HG02943 (cell line): ENCODE results near the gene CCT5.
"Not testable (repeated sequence)": the region's sequence is repeated elsewhere in the genome, so short reads cannot be mapped to it uniquely, and the experiment has no call there.

Experiments used
- ATAC-seq: cut with Tn5 transposase; IDR thresholded peaks from one replicate; pipeline ENCODE4 v1.9.1; 2021; ENCODE audit warnings: mild to moderate bottlenecking, low read depth, moderate library complexity; ENCODE audit not compliant: unreplicated experiment

The CCT5 gene

GRCh38 chr5:10244342-10244944 is 5.6 kb upstream of the CCT5 start:
- no peak for ATAC-seq

GRCh38 chr5:10246761-10247160 is 3.3 kb upstream of the CCT5 start:
- ATAC-seq = no peak

- ATAC-seq = not testable (repeated sequence)
Measured at GRCh38 chr5:10247217-10247616, 2.9 kb upstream of the CCT5 start.

GRCh38 chr5:10248378-10249260 is 1.5 kb upstream of the CCT5 start:
- ATAC-seq = peak; percentile 1

DNA sequence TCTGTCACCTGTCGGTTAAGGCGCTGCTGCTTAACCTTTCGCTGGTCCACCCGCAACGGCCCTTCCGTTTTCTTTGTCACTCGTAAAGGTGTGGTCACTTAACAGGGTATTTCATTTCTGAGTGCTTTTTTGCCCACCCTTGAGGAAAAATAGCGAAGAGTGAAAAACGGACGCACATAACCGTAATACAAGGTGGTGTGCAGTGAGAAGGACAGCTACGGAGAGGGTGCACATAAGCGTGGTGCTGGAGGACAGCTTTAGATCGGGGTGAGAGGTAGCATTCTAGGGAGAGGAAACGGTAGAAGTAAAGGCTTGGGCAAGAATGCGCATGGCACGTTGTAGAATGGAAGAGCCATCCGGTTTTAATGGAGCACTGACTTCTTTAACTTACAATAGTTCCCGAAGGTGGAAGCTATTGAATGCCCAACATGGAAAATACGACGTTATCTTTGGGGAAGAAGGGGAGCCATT is 761 bp downstream of the CCT5 start:
- no peak for ATAC-seq

- no peak for ATAC-seq
Measured at GRCh38 chr5:10251405-10251804, 1.3 kb downstream of the CCT5 start.

DNA sequence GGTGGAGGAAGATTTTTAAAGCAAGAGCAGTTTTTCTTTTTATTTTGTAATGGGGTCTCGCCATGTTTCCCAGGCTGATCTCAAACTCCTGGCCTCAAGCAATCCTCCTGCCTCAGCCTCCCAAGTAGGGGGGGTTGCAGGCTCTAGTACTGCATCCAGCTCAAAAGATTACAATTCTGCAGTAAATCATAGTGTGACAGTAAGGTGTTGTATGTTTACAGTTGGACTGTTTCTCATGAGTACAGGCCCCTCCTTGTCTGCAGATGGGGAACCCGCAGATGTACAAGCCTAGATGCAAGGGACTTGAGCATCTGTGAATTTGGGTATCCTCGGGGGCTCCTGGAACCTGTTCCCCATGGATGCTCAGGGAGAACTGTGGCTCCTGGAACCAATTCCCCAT is 3.3 kb downstream of the CCT5 start:
- no peak for ATAC-seq

DNA sequence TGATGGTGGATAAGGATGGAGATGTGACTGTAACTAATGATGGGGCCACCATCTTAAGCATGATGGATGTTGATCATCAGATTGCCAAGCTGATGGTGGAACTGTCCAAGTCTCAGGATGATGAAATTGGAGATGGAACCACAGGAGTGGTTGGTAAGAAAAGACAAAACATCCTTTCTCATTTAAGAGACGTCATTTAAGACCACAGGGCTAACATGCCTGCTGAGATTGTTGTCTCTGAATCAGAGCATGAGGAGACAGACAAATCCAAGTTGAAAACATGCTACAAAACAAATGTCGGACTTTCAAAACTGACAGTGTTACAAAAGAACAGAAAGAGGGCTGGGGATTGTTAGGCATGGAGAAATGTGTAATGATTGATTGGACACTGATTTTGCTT is 4.6 kb downstream of the CCT5 start:
- no peak for ATAC-seq

GRCh38 chr5:10257870-10258269 is 7.8 kb downstream of the CCT5 start:
- no peak for ATAC-seq

DNA sequence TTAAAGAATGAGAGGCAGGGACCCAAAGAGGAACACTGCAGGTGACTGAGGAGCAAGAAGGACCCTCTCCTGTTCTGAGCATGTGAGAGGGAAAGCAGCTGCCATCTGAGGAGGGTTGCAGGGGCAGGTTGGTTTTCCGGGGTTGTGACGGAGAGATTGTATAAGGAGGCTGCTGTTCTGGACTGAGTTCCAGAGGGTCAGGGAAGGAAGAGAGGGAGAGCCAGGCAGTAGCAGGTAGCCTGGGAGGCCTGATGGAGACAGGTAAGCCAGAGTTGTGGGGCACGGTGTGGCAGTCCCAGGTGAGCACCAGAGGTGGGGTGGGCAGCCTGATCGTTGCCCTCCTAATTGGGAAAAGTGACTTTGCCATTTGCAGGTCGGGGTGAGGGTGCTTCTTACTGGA is 9.8 kb downstream of the CCT5 start:
- ATAC-seq = no peak

GRCh38 chr5:10261065-10261464 is 11.0 kb downstream of the CCT5 start:
- ATAC-seq = no peak

GRCh38 chr5:10262121-10262774 is 12.2 kb downstream of the CCT5 start:
- ATAC-seq = no peak

DNA sequence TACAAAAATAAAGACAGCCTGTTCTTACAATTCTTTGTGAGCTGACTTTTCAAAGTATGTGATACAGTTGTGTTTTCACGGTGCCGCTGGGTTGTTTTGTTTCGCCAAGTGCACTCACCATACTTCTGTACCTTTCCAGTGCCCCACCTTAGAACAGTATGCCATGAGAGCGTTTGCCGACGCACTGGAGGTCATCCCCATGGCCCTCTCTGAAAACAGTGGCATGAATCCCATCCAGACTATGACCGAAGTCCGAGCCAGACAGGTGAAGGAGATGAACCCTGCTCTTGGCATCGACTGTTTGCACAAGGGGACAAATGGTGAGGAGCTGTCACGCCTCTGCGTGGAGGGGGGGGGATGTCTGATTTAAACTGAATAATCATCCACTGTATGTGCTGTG is 12.9 kb downstream of the CCT5 start:
- ATAC-seq = no peak

GRCh38 chr5:10264604-10265003 is 14.5 kb downstream of the CCT5 start:
- no peak for ATAC-seq

- no peak for ATAC-seq
Measured at GRCh38 chr5:10265245-10266109, 15.4 kb downstream of the CCT5 start.

DNA sequence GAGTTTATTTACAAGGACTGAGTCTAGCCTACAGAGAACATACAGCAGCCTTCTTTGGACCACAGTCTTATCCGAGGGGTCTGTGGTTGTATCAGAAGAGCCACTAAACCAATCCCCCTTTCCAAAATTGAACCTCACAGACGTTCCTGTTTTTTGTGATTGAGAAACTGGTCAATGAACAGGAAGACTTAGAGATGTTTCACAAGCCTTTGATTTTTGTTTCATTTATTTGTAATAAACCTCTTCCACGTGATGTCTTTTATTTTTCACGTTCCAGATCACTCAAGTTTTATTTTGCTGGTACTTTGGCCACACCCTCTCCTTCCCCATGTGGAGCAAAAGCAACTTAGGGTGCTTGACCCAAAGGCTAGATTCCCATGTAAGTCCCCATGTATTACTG is 16.1 kb downstream of the CCT5 start:
- ATAC-seq = no peak

DNA sequence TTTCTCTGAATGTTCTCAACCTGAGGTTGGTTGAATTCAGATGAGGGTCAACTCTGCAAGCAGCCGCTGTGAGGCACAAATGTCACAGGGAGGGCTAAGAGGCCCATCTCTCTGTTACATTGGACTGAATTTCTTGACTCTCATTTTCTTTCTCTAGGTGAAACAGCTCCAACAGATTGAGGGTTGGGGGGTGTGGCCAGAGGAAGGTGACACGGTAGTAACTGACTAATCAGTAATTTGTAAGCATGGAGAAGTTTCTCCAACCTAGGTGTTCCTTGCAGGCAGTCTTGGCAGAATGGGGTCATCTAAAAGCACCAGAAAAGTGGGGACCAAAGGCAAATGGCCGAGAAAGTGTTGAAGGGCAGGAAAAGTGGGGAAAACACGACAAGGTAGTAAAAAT is 16.8 kb downstream of the CCT5 start:
- ATAC-seq = no peak

DNA sequence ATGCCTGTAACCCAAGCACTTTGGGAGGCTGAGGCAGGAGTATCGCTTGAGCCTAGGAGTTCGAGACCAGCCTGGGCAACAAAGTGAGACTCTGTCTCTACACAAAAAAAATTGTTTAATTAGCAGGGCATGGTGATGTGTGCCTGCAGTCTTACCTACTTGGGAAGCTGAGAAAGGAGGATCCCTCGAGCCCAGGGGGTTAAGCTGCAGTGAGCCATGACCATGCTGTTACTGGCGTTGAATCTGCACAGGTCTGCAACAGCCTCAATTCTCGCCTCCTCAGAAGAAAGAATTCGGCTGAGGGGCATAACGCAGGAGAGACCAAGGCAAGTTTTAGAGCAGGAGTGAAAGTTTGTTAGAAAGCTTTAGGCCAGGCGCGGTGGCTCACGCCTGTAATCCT is 18.0 kb downstream of the CCT5 start:
- ATAC-seq = no peak

- no peak for ATAC-seq
Measured at GRCh38 chr5:10272053-10272874, 22.2 kb downstream of the CCT5 start.

DNA sequence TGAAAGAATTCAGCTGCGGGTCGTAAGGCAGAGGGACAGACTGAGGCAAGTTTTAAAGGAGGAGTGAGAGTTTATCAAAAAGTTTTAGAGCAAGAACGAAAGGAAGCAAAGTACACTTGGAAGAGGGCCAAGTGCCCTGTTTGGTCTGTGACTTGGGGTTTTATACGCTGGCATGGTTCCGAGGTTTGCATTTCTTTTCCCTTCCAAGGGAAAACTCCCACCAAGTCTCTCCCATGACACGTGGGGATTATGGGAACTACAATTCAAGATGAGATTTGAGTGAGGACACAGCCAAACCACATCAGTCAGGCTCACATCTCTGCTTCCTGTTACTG is 22.8 kb downstream of the CCT5 start:
- not testable (repeated sequence) for ATAC-seq
